A172 (cell line): ENCODE data around the gene MARS1. TPM values are rescaled to one million over a fixed set of nuclear protein-coding genes. Genes with fewer than 3 reads are reported as not detected.
"Not testable (repeated sequence)": the region's sequence is repeated elsewhere in the genome, so short reads cannot be mapped to it uniquely, and the experiment has no call there.

Experiments used
- DNase-seq: peaks from one replicate; pipeline ENCODE4 v3.0.0-alpha.2; 2015; ENCODE audit warnings: low spot score
- total RNA-seq: library from RNA; depleted of rRNA; stranded (reverse); fragments of >200 nt; shearing (Covaris generic); gene quantifications from 2 replicates; pipeline ENCODE4 v1.2.3, GENCODE V29; 2014; rRNA removed

MARS1 gene
- 86.0 and 319 TPM in 2 replicates for total RNA-seq

- peak; percentile 93 for DNase-seq
Observed at GRCh38 chr12:57487597-57488401, at the start of gene MARS1. MARS1 (plus strand) TSS chr12:57488068; CDS start chr12:57488091, 23 bp downstream.

- DNase-seq = no peak
Observed at GRCh38 chr12:57438400-57438799, 49.5 kb upstream of the MARS1 start.

GRCh38 chr12:57439762-57440266 lies 48.1 kb upstream of the MARS1 start:
- no peak for DNase-seq

GRCh38 chr12:57441393-57441792 lies 46.5 kb upstream of the MARS1 start:
- not testable (repeated sequence) for DNase-seq

GRCh38 chr12:57441846-57442427 lies 45.9 kb upstream of the MARS1 start:
- DNase-seq = no peak

- not testable (repeated sequence) for DNase-seq
Observed at GRCh38 chr12:57444337-57444736, 43.5 kb upstream of the MARS1 start.

- DNase-seq = no peak
Observed at GRCh38 chr12:57444744-57445143, 43.1 kb upstream of the MARS1 start.

- no peak for DNase-seq
Observed at GRCh38 chr12:57446292-57446960, 41.4 kb upstream of the MARS1 start.

GRCh38 chr12:57448669-57449068 lies 39.2 kb upstream of the MARS1 start:
- DNase-seq = no peak

GRCh38 chr12:57449375-57449774 lies 38.5 kb upstream of the MARS1 start:
- DNase-seq = no peak

- no peak for DNase-seq
Observed at GRCh38 chr12:57450057-57450456, 37.8 kb upstream of the MARS1 start.

- DNase-seq = no peak
Observed at GRCh38 chr12:57451233-57451778, 36.6 kb upstream of the MARS1 start.

- peak; percentile 72 for DNase-seq
Observed at GRCh38 chr12:57452181-57452936, 35.5 kb upstream of the MARS1 start.

- DNase-seq = peak; percentile 75
Observed at GRCh38 chr12:57452937-57453509, 34.8 kb upstream of the MARS1 start.

GRCh38 chr12:57454213-57454565 lies 33.7 kb upstream of the MARS1 start:
- DNase-seq = no peak

GRCh38 chr12:57454566-57455373 lies 33.1 kb upstream of the MARS1 start, which contains the start of gene INHBE:
INHBE (plus strand) TSS chr12:57455307; CDS start chr12:57455537, 230 bp downstream.
- DNase-seq = peak; percentile 19

- DNase-seq = no peak
Observed at GRCh38 chr12:57455374-57456144, 32.3 kb upstream of the MARS1 start.

GRCh38 chr12:57456145-57456700 lies 31.6 kb upstream of the MARS1 start:
- DNase-seq = peak; percentile 40
